SK-N-SH (cell line): Measurements from ENCODE around the gene RADIL. TPM values are rescaled to one million over a fixed set of nuclear protein-coding genes. Genes with fewer than 3 reads are reported as not detected.

ENCODE experiments used
- CTCF ChIA-PET: fragments of 300-600, 350-600 bp; formaldehyde crosslinking; extraction: SDS; loops from one replicate; lab custom pipeline; 2021; lab: Yijun Ruan, JAX
- POLR2A ChIA-PET: fragments of 350-600 bp; sonication (Branson Sonifier 250); formaldehyde crosslinking; extraction: SDS; loops from one replicate; lab custom pipeline; 2020; ENCODE audit warnings: antibody characterized with exemption, inconsistent platforms; lab: Yijun Ruan, JAX
- DNase-seq: peaks from one replicate; pipeline ENCODE4 v3.0.0; 2012
- H2AFZ ChIP-seq: fragments of 200-600 bp; sonication (generic); 2 replicates; pipeline ENCODE4 v1.8.1; 2016; ENCODE audit warnings: antibody characterized with exemption, mild to moderate bottlenecking, low read depth
- H3F3A ChIP-seq: fragments of 200-600 bp; sonication (generic); replicated peaks from 2 replicates; pipeline ENCODE3; 2016; ENCODE audit warnings: antibody characterized with exemption, mild to moderate bottlenecking; ENCODE audit not compliant: insufficient read depth
- H3K27ac ChIP-seq, 2 experiments: fragments of 200-500 bp in 1 of 2; fragments of 200-600 bp in 1 of 2; sonication (Bioruptor generic) in 1 of 2; sonication (generic), shearing (Covaris generic) in 1 of 2; 2 replicates each; pipeline versions ENCODE4 v1.5.1 to v1.6.1; 2014 to 2016; ENCODE audit warnings: low read depth in 2 of 2, inconsistent platforms in 1 of 2, low read length in 1 of 2, mild to moderate bottlenecking in 1 of 2, mixed read lengths in 1 of 2
- H3K27me3 ChIP-seq: fragments of 200-600 bp; sonication (generic), shearing (Covaris generic); 2 replicates; pipeline ENCODE4 v1.6.1; 2016; ENCODE audit warnings: mixed run types; ENCODE audit not compliant: insufficient read depth
- H3K36me3 ChIP-seq, 2 experiments: fragments of 200-500 bp in 1 of 2; fragments of 200-600 bp in 1 of 2; sonication (Bioruptor generic) in 1 of 2; sonication (generic) in 1 of 2; replicated peaks in 1 of 2; 2 replicates each; pipeline versions ENCODE3 to v1.5.1; 2014 to 2016; ENCODE audit warnings: low read length in 1 of 2, mild to moderate bottlenecking in 1 of 2; ENCODE audit not compliant: insufficient read depth in 2 of 2, control insufficient read depth in 1 of 2
- H3K4me1 ChIP-seq, 2 experiments: fragments of 200-500 bp in 1 of 2; fragments of 200-600 bp in 1 of 2; sonication (Bioruptor generic) in 1 of 2; sonication (generic), shearing (Covaris generic) in 1 of 2; 2 replicates each; pipeline versions ENCODE4 v1.5.1 to v1.6.1; 2014 to 2016; ENCODE audit warnings: low read depth in 1 of 2, low read length in 1 of 2, mixed run types in 1 of 2; ENCODE audit not compliant: insufficient read depth in 2 of 2, control insufficient read depth in 1 of 2
- H3K4me2 ChIP-seq: fragments of 200-600 bp; sonication (generic), shearing (Covaris generic); 2 replicates; pipeline ENCODE4 v1.6.1; 2017; ENCODE audit warnings: mixed run types
- H3K4me3 ChIP-seq, 2 experiments: fragments of 200-500 bp in 1 of 2; fragments of 200-600 bp in 1 of 2; sonication (Bioruptor generic) in 1 of 2; sonication (generic), shearing (Covaris generic) in 1 of 2; 2 replicates each; pipeline versions ENCODE4 v1.5.1 to v1.8.1; 2014 to 2016; ENCODE audit warnings: low read depth in 2 of 2, inconsistent platforms in 1 of 2, low read length in 1 of 2, mild to moderate bottlenecking in 1 of 2, mixed read lengths in 1 of 2, moderate library complexity in 1 of 2
- H3K79me2 ChIP-seq: fragments of 200-600 bp; sonication (generic); 2 replicates; pipeline ENCODE4 v1.8.1; 2017; ENCODE audit warnings: mild to moderate bottlenecking; ENCODE audit not compliant: insufficient read depth
- H3K9ac ChIP-seq: fragments of 200-600 bp; sonication (generic); 2 replicates; pipeline ENCODE4 v1.6.1; 2017; ENCODE audit warnings: mixed run types
- H3K9me2 ChIP-seq: fragments of 200-600 bp; sonication (generic); 2 replicates; pipeline ENCODE4 v1.6.1; 2017; ENCODE audit warnings: mixed run types
- H3K9me3 ChIP-seq: fragments of 200-600 bp; sonication (generic); 2 replicates; pipeline ENCODE4 v1.6.1; 2017; ENCODE audit warnings: mixed run types, mild to moderate bottlenecking, moderate library complexity
- H4K20me1 ChIP-seq: fragments of 200-600 bp; sonication (generic); 2 replicates; pipeline ENCODE4 v1.6.1; 2017; ENCODE audit warnings: mild to moderate bottlenecking, mixed run types; ENCODE audit not compliant: insufficient read depth
- CHD2 ChIP-seq: fragments of 150-350 bp; IDR thresholded peaks from 2 replicates; pipeline ENCODE4 v1.6.1; 2018; ENCODE audit warnings: low read length; ENCODE audit not compliant: partially characterized antibody
- ELF1 ChIP-seq: IDR thresholded peaks from 2 replicates; pipeline ENCODE4 v1.4.0; 2012
- EP300 ChIP-seq, 2 experiments: IDR thresholded peaks; 2 replicates each; pipeline versions ENCODE4 v1.4.0 to v1.6.1; 2012; ENCODE audit warnings: borderline replicate concordance in 1 of 2, low read depth in 1 of 2, low read length in 1 of 2
- EZH2phosphoT487 ChIP-seq: fragments of 200-600 bp; sonication (generic); IDR thresholded peaks from 2 replicates; pipeline ENCODE4 v1.6.1; 2017; ENCODE audit warnings: low read depth, mixed run types, mild to moderate bottlenecking, antibody characterized with exemption, moderate library complexity, borderline replicate concordance
- FOXJ3 ChIP-seq: sonication (generic); formaldehyde crosslinking; IDR thresholded peaks from 2 replicates; pipeline ENCODE4 v1.5.1; 2020; ENCODE audit warnings: mild to moderate bottlenecking, missing genetic modification reagents
- GABPA ChIP-seq: IDR thresholded peaks from 2 replicates; pipeline ENCODE4 v1.4.0; 2012; ENCODE audit warnings: low read depth, mild to moderate bottlenecking
- NFIC ChIP-seq: IDR thresholded peaks from 2 replicates; pipeline ENCODE4 v1.4.0; 2012; ENCODE audit warnings: borderline replicate concordance
- RCOR1 ChIP-seq: fragments of 150-350 bp; IDR thresholded peaks from 2 replicates; pipeline ENCODE4 v1.6.1; 2017; ENCODE audit warnings: antibody characterized with exemption, low read length
- TEAD4 ChIP-seq: IDR thresholded peaks from 2 replicates; pipeline ENCODE4 v1.4.0; 2012; ENCODE audit warnings: mild to moderate bottlenecking, borderline replicate concordance; ENCODE audit not compliant: insufficient read depth
- WGBS: methylation state at CpG from one replicate; pipeline ENCODE4 v1.1.6; 2017; ENCODE audit warnings: low lambda C conversion rate; 5-methylcytosine and 5-hydroxymethylcytosine counted together
- polyA plus RNA-seq, 3 experiments: library from polyadenylated mRNA; depleted of rRNA; stranded (reverse); fragments of >200 nt; gene quantifications; 2 replicates each; pipeline ENCODE4 v1.2.3, GENCODE V29; 2012
- TF ChIP-seq, protein P1 (sequence below): fragments of 150-350 bp; IDR thresholded peaks from 2 replicates; pipeline ENCODE4 v1.6.1; 2017; ENCODE audit warnings: antibody characterized with exemption, low read length, low read depth, borderline replicate concordance

Gene RADIL
- polyA plus RNA-seq, 1 of the 3 experiments (the other 2 are of a cell fraction): 4.3 TPM

DNA sequence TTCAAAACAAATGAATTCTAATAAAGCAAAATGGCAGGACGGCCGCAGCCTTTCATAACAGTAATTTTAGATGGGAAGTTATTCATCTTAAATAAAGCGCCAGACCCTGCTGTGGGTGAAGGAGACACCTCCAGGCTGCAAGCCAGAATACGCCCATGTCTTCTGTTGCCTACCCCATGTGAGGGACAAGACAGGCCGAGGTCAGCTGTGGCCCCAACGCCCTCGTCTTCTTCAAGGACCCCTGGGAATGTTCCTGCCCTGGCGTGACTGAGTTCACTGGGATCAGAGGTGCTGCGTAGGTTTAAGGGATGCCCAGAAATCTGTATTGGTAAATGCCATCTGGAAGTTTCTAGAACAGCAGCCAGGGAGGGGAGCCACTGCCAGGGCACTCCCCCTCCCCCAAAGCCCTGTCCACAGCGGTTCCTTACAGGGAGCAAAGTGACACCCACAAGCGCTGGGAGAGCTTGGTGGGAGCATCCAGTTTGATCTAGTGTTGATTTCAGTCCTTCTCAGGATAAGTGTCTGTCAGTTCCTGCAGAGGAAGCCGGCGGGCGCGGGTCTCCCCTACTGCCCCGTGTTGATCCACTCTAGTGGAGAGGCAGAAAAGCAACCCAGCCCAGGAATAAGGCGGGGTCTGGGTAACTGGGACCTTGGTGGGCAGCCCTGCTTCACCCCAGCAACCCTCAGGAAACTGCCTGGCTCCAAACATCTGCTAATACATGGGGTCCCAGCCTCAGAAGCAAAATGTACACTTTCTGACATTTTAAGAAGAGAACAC, 42.3 kb downstream of the RADIL start:
- Histone ChIP-seq H3K4me1 (peaks cover 0 to 31% of the 10 kb centered on the region in 2 experiments; a peak in 1 of 4 replicates), H4K20me1 (no peaks in the 10 kb centered on the region), H3K9ac (no peak overlapping the region), H3K9me3 (no peaks in the 10 kb centered on the region), H3K79me2 (no peaks in the 10 kb centered on the region), H3K9me2 (no peaks in the 10 kb centered on the region), H3F3A (no peaks in the 10 kb centered on the region), H3K4me2 (no peak overlapping the region), H3K4me3 (no peak overlapping the region), H2AFZ (no peak overlapping the region), H3K27ac (no peak overlapping the region), H3K27me3 (no peaks in the 10 kb centered on the region), H3K36me3 (no peaks in the 10 kb centered on the region)
- ChIA-PET CTCF (interaction anchor here (1.0 to 13.1 kb wide), 4 partner anchors 8 to 244 kb away, joined by 4 to 198 read pairs (median 6); no protein-coding TSS in a partner anchor), POLR2A (no interaction called here)
- 94% methylated on average over 16 of the region's 17 CpGs for WGBS
- DNase-seq: no peak
- TF ChIP-seq FOXJ3 (CRISPR knock-in tag) (no peak), CHD2 (no peak), NFIC (no peak), TEAD4 (no peak), EZH2phosphoT487 (no peak), ELF1 (no peak)
- TF ChIP-seq, protein P1, sequence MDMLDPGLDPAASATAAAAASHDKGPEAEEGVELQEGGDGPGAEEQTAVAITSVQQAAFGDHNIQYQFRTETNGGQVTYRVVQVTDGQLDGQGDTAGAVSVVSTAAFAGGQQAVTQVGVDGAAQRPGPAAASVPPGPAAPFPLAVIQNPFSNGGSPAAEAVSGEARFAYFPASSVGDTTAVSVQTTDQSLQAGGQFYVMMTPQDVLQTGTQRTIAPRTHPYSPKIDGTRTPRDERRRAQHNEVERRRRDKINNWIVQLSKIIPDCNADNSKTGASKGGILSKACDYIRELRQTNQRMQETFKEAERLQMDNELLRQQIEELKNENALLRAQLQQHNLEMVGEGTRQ: no peak
- TF ChIP-seq, all 33 proteins: peak for 0

DNA sequence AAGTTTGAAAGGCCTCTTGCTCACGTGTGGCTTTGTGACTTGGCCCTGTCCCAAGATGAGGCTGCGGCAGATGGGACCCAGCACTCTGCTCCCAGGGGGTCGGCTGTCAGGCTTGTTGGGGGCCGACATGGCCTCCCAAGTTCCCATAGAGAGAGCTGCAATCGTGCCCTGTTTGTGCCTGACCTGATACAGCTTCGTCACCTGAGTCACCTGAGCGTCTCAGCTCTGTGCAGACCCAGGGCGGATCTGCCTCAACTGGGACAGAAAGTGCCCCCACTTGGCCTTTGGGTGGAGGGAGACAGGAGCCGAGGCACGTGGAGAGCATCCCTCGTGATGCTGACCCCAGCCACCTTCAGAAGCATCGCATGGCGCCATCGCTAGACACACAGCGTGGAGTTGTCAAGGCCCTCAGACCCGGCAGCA, 43.4 kb downstream of the RADIL start:
- no peaks in the 10 kb centered on the region for H3K79me2 ChIP-seq
- H3K36me3 ChIP-seq: no peaks in the 10 kb centered on the region
- no peak overlapping the region for H3K4me2 ChIP-seq
- H3K27me3 ChIP-seq: no peaks in the 10 kb centered on the region
- no peak overlapping the region for H3K27ac ChIP-seq
- CTCF ChIA-PET: interaction anchor here (1.2 to 13.1 kb wide), 4 partner anchors 9 to 43 kb away, joined by 3 to 198 read pairs (median 18); partner anchors contain the start of gene RADIL
- no peaks in the 10 kb centered on the region for H3K9me2 ChIP-seq
- no peak overlapping the region for H3K4me3 ChIP-seq
- peaks cover 0 to 32% of the 10 kb centered on the region in 2 experiments; a peak in 1 of 4 replicates for H3K4me1 ChIP-seq
- WGBS: 83% methylated on average over 15 of the region's 16 CpGs
- no peaks in the 10 kb centered on the region for H4K20me1 ChIP-seq
- no peak overlapping the region for H3K9ac ChIP-seq
- TF ChIP-seq RCOR1: no peak
- no peak for TF ChIP-seq GABPA
- TF ChIP-seq EP300 (IDR thresholded peaks at IDR 0.05; ENCODE audit: borderline replicate concordance in 1 of 2, low read depth in 1 of 2, low read length in 1 of 2): no peak
- TF ChIP-seq, all 33 proteins: peak for 0
- Histone ChIP-seq H2AFZ (no peak overlapping the region), H3K9me3 (no peaks in the 10 kb centered on the region), H3F3A (no peaks in the 10 kb centered on the region)
- POLR2A ChIA-PET: no interaction called here
- DNase-seq: no peak
